NT2/D1 (cell line): ENCODE results near the gene CHCHD1.

ENCODE experiments used
- SUZ12 ChIP-seq: IDR thresholded peaks from 2 replicates; pipeline ENCODE4 v1.6.1; 2011; ENCODE audit not compliant: insufficient read length, insufficient read depth; ENCODE audit errors: extremely low read depth
- YY1 ChIP-seq: IDR thresholded peaks from 2 replicates; pipeline ENCODE4 v1.6.1; 2011; ENCODE audit not compliant: insufficient read length, insufficient read depth

GRCh38 chr10:73827346-73828089, 45.7 kb downstream of the CHCHD1 start:
- TF ChIP-seq SUZ12: no peak
- no peak for TF ChIP-seq YY1
